NCI-H1694 treated with DMSO at 0.1 percent for 48 hours (cell line): Measurements from ENCODE around the gene TTC1.
"Not testable (repeated sequence)": the region's sequence is repeated elsewhere in the genome, so short reads cannot be mapped to it uniquely, and the experiment has no call there.

ENCODE experiments used
- DNase-seq: peaks from one replicate; lab custom pipeline; 2025; lab: John Stamatoyannopoulos, UW

TTC1 gene

DNA sequence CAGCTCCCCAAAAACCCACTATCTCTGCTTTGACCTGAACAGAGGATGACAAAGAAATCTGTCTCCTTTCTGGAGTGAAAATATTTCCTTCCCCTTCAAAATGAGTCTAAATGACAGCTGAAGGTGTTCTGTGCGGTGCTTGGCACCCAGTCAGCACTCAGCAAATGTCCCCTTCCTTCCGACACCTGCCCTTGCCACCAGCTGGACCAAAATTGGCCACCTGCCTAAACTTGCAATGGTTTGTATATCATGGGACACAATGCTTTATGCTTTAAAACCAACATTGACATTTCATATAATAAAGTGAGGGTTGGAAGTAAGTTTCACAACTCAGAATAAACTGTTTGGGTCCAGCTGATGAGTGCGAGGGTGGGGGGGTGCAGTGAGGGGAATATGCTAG is 7.5 kb upstream of the TTC1 start:
- DNase-seq: no peak

DNA sequence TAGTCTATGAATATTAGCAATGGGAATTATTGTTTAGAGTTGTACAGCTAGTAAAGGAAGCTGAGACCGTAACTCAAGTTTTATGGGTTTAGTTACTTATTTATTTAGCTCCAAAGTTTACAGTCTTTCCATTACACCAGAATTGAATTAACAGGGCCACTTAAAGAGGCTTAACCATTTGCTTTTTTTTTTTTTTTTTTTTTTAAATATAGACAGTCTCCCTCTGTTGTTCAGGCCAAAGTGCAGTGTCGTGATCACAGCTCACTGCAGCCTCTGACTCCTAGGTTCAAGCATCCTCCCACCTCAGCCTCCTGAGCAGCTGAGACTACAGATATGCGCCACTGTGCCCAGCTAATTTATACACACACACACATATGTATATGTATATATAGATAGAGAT is 1.4 kb upstream of the TTC1 start:
- no peak for DNase-seq

DNA sequence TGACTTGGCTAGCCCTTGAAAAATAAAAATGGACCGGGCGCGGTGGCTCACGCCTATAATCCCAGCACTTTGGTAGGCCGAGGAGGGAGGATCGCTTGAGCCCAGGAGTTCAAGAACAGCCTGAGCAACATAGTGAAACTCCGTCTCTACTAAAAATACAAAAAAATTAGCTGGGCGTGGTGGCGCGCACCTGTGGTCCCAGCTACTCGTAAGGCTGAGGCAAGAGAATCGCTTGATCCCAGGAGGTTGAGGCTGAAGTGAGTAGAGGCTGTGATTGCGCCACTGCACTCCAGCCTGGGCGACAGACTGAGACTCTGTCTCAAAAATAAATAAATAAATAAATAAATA is 436 bp upstream of the TTC1 start:
- not testable (repeated sequence) for DNase-seq

DNA sequence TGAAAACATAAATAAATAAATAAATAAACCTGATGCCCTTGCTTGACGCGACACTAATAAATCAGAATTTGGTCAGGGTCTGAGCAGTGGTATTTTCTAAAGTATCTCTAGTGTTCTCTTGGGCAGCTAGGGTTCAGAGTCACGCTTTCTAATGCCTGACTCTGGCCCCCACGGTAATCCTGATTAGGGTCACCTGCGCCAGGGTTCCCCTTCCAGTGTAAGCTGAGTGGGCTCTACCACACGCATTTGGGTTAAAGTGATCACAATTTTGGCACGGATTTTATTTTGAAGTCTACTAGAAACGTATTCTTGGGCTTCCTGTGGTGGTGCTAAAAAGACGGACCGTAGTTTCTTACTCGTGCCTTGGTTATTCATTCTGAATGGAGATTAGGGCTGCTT is 651 bp downstream of the TTC1 start:
- DNase-seq: no peak

DNA sequence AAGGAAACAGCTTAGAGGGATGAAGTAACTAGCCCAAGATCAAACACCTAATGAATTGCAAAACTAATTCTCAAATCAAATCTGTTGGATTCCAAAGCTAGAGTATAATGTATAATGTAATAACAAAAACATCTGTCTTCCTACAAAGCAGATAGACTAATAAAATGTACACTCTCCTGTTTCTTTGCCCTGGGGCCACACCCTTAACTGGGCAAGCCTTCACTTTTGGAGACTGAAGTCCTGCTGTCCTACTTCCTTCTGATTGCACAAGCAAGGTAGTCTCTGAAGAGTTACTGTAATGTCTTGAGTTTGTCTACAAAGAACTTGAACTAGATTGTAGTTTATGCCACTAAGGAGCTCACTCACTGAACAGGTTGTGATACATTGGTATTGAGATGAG is 2.5 kb downstream of the TTC1 start:
- DNase-seq: no peak

DNA sequence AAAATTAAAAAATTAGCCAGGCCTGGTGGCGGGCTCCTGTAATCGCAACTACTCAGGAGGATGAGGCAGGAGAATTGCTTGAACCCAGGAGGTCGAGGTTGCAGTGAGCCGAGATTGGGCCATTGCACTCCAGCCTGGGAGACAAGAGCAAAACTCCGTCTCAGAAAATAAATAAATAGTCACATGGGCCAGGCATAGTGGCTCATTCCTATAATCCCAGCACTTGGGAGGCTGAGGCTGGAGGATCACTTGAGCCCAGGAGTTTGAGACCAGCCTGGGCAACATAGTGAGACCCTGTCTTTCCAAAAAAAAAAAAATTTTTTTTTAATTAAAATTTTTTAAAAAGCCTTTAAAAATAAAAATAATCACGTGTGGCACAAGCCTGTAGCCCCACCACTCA is 5.3 kb downstream of the TTC1 start:
- not testable (repeated sequence) for DNase-seq

DNA sequence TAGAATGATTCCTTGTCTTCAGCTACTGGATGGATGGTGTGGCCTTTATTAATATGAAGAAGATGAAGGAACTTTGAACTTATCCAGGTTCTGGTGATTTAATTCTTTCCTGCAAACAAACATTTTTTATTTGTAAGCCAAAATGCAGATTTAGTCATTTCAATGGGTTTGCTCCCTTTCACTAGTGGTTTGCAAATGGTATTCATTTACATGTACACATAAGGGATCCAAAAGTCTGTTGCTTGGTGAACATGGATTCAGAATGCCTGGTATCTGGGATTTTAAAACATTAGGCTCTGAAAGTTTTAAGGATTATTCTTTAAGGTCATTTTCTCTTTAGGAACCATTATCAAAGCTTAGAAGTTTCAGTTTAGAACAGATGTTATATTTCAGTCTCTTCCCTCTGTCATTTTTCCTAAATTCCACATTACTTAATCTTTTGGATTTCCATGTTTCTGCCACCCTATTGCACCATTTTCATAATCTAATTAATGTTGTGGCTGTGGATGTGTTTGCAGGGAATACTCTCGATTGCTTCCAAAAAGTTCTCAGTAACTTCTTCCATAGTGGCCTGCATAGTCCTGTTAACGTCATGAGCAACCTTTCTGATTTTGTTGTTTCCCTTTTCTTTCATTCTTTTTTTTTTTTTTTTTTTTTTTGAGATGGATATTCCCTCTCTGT is 10.1 kb downstream of the TTC1 start:
- no peak for DNase-seq

DNA sequence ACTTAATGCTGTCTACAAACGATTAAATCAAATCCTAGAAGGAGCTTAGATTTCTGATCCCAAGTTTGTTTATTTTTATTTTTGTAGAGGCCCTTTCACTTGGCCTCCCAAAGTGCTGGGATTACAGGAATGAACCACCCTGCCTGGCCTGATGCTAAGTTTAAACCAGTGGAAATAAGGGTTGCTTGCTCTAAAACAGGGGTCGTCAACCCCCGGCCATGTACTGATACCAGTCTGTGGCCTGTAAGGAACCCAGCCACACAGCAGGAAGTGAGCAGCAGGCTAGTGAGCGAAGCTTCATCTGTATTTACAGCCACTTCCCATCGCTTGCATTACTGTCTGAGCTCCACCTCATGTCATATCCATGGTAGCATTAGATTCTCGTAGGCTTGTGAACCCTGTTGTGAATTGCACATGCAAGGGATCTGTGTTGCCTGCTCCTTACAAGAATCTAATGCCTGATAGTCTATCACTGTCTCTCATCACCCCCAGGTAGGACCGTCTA is 11.4 kb downstream of the TTC1 start:
- DNase-seq: no peak

DNA sequence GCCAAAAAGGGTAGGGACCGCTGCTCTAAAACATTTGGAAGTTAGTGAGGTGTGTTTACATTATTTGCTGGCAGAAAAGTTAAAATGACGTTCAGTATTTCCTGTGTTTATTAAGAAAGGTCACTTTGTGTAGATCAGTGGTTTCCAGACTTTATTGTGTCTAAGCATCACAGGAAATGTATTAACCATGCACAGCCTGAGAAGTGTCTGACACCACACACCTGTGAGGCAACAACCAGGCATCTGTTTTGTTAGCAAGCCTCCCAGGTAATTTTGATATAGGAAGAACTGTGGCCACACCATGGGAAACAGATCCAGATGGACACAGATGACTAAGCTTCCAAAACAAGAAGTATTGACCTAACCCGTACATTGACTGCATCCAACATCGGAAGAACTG is 12.0 kb downstream of the TTC1 start:
- DNase-seq: no peak

DNA sequence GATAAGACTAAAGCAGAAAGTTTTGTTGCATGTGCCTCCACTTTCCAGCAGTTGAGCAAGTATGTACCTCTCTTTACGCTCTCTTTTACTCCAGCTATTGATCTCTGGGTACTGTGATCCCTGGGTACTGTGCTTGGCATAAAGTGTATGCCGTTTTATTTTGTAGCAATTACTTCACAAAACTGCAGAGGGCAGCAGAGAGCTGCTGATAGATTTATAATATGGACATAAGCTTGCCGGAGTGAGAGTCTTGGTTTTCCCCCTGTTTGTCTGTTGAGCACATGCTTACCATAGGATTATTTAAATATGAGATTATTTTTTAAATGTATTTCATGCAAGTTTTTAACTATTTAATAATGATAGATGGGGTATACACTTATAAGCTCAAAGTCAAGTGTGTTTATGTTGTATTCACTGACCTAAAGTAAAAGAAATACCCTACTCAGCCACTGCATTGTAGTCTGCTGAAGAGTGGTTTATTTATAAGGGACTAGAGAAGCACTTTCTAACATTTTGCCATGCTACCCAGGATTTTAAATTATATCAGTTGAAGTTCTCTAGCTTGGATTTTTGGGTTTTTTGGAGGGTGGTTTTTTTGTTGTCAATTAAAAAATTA is 13.0 kb downstream of the TTC1 start:
- DNase-seq: peak; percentile 55

DNA sequence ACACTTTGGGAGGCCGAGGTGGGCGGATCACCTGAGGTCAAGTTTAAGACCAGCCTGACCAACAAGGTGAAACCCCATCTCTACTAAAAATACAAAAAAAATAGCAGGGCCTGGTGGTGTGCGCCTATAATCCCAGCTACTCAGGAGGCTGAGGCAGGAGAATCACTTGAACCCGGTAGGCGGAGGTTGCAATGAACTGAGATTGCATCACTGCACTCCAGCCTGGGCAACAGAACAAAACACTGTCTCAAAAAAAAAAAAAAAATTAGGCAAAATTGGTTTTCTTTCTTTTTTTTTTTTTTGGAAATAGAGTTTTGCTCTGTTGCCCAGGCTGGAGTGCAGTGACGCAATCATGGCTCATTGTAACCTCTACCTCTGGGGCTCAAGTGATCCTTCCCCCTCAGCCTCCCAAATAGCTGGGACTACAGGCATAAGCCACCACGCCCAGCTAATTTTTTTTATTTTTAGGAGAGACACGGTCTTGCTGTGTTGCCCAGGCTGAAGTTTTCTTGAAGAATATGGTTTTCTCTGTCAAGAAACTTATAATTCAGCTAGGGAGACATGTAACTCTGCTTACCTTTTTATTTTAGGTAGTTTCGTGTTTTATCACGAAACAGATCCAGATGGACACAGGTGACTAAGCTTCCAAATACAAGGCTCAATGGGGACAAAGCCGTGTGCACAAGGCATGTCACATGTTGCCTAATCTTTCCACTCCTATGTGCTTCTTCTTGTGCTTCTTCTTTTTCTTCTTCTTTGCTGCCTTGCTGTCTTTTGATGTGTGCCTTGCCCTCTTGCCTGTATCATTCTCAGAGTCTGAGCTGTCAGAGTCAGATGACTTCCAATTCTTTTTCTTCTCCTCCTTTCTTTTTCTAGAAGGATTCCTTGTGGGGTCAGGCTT is 14.3 kb downstream of the TTC1 start:
- DNase-seq: no peak

DNA sequence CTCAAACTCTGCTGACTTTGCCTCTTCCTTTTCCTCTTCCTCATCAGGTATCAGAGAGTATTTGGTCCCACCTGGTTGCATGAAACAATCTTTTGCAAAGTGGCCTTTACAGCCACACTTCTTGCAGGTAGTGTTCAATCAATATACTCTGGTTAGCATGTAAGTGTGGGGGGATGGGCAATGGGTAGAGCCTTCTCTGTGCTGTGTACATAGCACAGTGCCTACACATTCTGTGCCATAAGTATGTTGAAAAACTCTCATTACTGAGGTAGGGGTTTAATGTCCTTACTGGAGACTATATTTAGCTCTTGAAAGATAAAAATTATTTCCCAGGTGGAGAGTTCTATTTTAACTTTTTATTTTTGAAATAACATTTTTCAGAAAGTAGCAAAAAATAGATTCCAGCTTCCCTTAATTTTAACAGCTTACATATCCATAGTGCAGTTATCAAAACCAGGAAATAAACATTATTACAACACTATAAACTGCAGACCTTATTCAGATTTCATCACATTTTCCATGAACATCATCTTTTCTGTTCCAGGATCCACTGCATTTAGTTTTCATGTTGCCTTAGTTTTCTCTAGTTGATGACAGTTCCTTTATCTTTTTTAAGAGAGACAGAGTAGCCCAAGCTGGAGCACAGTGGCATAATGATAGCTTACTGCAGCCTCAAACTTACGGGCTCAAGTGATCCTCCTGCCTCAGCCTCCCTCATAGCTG is 15.1 kb downstream of the TTC1 start:
- DNase-seq: no peak

DNA sequence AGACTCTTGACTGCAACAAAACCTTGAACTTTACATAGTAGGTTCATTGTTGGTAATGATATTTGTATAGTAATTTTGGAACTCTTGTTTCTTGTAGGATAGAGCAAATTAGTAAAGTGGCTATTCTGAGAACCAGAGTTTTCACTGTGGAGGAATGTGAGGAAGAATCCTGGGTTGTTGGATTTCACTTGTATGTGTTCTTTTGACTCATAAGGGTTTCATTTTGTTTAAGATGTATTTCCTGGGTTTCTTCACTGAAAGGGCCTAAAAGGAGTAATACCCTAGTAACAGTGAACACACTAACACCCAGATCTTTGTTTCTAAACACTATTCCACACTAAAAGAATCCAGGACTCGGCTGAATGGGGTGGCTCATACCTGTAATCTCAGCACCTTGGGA is 20.1 kb downstream of the TTC1 start:
- no peak for DNase-seq

DNA sequence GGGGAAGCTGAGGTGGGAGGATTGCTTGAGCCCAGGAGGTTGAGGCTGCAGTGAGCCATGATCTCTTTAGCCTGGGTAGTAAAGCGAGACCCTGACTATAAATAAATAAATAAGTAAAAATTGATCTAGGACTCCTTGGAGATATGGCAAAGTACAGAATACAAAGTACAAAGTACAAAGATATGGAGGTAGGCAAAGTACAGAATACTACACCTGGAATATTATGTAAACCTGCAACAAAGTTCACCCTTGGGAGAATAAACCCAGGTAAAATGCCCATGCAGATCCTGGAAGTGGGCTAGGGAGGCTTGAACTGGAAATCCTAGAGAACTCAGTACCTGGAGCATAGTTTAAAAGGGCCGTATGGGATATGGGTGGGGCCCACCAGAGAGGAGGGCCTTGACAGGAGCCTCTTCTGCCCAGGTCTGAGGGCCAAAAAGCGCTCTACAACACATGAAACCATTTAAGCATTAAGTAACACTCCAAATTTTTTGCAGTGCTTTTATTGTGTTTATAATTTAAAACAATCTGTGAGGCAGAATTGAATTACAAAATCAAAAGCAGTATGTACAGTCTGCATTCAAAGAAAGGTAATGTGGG is 20.7 kb downstream of the TTC1 start:
- DNase-seq: no peak

DNA sequence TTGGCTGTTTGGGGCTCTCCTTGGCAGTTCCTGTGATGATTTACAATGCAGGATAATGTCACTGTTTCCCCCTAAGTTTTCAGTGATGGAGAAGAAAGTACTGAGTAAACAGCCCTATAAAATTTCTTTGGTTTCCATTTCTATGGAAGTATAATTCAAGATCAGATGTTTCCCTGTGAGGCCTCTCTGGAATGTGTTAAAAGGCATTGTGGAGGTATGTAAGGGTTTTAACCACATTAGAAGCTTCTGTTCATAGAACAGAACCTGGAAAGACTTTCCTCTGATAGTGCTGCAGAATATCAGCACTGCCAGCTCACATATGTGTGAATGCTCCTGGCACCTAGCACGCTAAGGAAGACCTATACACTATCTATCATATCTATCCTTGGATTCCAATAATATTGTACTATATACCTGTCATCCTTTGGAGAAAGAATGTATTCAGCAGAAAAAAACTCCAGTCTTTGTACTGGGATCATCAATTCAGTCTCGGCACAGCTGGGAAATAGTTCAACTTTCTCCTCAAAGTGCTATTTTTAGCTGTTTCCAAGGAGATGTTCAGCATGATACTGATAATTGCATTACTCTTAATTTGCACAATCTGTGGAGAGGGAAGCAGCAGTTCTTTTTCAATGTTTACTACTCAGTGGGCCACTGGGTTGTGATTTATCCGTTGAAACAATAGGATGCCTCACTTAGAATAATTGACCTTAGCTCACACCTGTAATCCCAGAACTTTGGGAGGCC is 21.9 kb downstream of the TTC1 start:
- no peak for DNase-seq

DNA sequence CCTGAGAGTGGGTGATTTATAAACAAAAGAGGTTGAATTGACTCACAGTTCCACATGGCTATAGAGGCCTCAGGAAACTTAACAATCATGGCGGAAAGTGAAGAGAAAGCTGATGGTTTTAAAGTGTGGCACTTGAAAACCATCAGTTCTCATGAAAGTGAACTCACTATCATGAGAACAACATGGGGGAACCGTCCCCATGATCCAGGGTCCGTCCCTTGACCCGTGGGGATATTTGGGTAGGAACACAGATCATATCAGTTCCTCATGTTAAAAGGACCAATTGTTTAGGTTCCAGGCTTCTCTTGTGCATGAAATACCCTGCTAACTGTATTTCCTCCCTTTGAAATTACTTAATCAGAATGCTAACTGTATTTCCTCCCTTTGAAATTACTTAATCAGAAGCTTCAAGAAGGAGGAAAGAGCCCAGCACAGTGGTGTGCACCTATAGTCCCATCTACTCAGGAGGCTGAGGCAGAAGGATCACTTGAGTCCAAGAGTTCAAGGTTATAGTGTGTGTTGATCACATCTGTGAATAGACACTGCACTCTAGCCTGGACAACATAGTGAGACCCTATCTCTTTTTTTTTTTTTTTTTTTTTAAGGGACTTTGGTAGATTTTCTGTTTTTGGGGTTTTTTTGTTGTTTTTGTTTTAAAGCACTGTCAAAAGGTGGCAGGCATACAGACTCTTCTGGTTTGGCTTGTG is 24.8 kb downstream of the TTC1 start:
- no peak for DNase-seq

DNA sequence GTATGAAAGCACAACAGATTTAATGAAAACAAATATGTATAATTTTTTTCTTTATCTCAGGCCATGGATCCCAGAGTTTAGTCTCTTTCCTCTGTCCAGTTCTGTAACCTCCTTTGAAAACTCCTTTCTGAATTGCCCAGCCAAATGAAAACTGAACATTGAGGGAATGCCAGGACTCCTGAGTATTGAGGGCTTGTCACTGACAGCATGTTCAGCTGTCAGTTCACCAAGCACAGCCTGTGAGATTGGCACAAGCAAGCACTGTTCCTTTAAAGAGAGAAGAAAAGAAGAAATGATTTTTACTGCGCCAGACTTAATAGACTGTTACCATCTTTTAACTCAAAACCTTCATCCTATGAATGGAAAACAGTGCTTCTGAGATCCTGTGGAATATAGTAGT is 27.3 kb downstream of the TTC1 start:
- DNase-seq: no peak

DNA sequence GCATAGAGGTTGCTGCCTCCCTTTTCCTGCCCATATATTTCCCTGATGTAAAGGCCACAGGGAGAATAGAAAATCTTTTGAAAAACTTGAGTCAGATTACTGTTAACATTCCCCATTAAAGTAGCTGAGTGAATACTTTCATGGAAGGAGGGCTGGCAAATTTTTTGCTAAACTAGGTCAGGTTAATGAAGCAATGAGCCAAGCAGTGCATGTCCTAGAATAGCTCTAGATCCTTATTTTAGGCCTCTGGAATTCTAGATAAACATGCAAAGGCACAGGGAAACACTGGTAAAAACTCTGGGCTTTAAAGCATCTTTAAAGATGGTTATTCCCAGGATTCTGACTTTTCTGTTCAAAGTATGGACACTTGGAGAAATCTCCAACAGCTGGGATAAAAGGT is 27.9 kb downstream of the TTC1 start:
- no peak for DNase-seq

DNA sequence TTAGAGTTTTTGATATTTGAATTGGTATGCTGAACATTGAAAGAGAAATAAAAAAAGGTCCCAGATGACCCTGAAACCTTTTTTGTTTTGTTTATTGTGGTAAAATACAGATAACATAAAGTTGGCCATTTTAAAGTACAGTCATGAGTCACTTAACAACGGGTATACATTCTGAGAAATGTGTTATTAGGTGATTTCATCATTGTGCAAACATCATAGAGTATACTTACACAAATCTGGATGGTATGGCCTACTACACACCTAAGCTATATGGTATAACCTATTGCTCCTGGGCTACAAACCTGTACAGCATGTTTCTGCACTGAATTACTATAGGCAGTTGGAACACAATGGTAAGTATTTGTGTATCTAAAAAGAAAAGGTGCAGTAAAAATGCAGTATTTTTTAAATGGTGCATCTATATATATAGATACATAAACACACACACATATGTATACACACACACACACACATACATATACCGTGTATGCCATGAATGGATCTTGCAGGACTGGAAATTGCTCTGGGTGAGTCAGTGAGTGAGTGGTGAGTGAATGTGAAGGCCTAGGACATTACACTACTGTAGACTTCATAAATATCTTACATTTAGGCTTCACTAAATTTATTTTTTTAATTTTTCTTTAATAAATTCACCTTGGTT is 31.0 kb downstream of the TTC1 start:
- no peak for DNase-seq

DNA sequence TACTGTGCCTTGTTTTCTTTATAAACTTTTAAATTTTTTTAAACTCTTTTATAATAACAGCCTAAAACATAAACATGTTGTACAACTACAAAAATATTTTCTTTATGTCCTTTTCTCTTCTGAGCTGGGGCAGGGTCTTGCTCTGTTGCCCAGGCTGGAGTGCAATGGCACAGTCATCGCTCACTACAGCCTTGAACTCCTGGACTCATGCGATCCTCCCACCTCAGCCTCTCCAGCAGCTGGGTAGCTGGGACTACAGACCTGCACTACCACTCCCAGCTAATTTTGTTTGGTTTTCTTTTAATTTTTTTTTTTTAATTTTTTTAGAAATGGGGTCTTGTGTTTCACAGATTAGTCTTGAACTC is 31.5 kb downstream of the TTC1 start:
- DNase-seq: no peak
